Neural crest cell (in vitro differentiated cells): ENCODE measurements around the gene FOXP1. TPM values are rescaled to one million over a fixed set of nuclear protein-coding genes. Genes with fewer than 3 reads are reported as not detected.

Experiments
- DNase-seq: peaks from one replicate; pipeline ENCODE4 v3.0.0; 2021; ENCODE audit warnings: low read depth, mixed read lengths, low spot score
- H3K27ac Mint-ChIP-seq: one replicate; pipeline ENCODE4 v1.8.0; 2021; ENCODE audit warnings: mild to moderate bottlenecking, mixed read lengths; ENCODE audit not compliant: unreplicated experiment
- H3K27me3 Mint-ChIP-seq: 2 replicates; pipeline ENCODE4 v1.8.0; 2021; ENCODE audit warnings: low read depth, mild to moderate bottlenecking, mixed read lengths
- H3K36me3 Mint-ChIP-seq: 2 replicates; pipeline ENCODE4 v1.8.0; 2021; ENCODE audit warnings: low read depth, mild to moderate bottlenecking, mixed read lengths
- H3K4me1 Mint-ChIP-seq: 2 replicates; pipeline ENCODE4 v1.8.0; 2021; ENCODE audit warnings: mixed read lengths
- H3K4me3 Mint-ChIP-seq: one replicate; pipeline ENCODE4 v1.8.0; 2021; ENCODE audit warnings: mild to moderate bottlenecking, mixed read lengths
- H3K9me3 Mint-ChIP-seq: 2 replicates; pipeline ENCODE4 v1.8.0; 2021; ENCODE audit warnings: mixed read lengths
- total RNA-seq: library from RNA; stranded (reverse); gene quantifications from 2 replicates; pipeline ENCODE4 v1.2.1, GENCODE V29; 2021
- TF ChIP-seq, protein P1 (sequence below): fragments of 200-600 bp; sonication (generic); conservative IDR thresholded peaks from 2 replicates; pipeline ENCODE4 v1.5.0; 2021; ENCODE audit warnings: antibody characterized with exemption, mild to moderate bottlenecking

Gene FOXP1
- total RNA-seq, 1 donor from 2014 or later, result 22.8 TPM

DNA sequence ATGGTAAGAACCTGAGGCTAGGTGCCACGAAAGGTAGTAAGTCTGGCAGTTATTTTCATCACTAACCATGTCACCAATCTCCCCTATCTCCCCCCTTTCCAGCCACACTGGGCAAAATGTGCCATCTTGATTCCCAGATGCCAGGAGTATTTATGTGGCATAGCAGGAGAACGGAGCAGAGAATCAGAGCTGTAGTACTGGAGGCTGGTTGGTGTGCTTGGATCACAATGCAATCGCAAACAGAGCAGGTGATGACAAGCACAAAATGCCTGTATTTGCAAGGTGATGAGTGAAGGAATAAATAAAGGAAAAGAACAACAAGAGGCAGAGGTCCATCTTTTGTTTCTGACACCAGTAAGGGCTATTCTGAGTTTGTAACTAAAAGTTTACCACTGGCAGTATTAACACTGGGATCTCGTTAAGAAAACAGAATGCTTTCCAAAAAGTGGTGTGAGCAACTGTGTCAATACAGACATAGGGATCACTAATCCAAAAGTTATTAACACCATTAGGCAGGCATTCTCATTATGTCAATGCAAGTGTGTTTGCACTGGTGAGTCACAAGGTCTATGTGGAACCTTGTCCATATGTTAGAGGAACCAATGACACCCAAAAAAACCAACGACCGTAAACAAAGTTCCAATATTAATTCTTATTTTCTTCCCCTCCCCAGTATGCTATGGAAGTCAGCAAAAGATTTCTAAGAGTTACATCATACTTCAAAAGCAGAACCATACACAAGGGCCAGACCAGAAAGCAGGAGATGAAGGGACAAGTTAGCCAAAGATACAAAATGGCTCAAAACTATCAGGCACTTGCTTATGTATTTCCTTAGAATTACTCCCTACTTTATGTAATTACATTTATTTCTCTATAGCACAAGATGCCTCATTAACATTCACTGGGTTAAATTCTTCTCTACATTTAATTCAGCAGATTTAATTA lies 556.6 kb downstream of the FOXP1 start:
- Mint-ChIP-seq H3K27me3 (no peaks in the 10 kb centered on the region), H3K4me3 (no peak overlapping the region), H3K4me1 (peaks cover 22% of the 10 kb centered on the region), H3K9me3 (no peaks in the 10 kb centered on the region), H3K27ac (no peak overlapping the region), H3K36me3 (peaks cover 6% of the 10 kb centered on the region)
- no peak for DNase-seq
- TF ChIP-seq, protein P1, sequence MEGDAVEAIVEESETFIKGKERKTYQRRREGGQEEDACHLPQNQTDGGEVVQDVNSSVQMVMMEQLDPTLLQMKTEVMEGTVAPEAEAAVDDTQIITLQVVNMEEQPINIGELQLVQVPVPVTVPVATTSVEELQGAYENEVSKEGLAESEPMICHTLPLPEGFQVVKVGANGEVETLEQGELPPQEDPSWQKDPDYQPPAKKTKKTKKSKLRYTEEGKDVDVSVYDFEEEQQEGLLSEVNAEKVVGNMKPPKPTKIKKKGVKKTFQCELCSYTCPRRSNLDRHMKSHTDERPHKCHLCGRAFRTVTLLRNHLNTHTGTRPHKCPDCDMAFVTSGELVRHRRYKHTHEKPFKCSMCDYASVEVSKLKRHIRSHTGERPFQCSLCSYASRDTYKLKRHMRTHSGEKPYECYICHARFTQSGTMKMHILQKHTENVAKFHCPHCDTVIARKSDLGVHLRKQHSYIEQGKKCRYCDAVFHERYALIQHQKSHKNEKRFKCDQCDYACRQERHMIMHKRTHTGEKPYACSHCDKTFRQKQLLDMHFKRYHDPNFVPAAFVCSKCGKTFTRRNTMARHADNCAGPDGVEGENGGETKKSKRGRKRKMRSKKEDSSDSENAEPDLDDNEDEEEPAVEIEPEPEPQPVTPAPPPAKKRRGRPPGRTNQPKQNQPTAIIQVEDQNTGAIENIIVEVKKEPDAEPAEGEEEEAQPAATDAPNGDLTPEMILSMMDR, result no peak

DNA sequence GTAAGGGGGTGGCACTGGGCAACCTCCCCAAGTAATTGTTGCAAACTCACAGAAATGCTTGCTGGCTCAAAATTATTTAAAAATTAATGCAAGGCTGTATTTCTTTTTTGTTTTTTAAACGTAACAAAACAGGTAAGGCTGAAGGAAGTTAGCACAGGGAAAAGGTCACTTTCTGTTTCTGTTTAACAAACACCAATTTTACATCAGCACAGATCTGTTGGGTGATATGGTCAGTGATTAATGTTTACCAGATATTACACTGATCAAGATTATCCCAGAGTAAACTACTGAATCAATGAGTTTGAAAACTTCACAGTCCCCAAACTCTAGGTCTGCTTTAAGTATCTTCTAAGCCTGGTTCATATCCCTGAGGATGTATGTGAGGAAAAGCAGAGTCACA lies 558.0 kb downstream of the FOXP1 start:
- Mint-ChIP-seq H3K4me1 (peaks cover 22% of the 10 kb centered on the region), H3K27ac (no peak overlapping the region)

DNA sequence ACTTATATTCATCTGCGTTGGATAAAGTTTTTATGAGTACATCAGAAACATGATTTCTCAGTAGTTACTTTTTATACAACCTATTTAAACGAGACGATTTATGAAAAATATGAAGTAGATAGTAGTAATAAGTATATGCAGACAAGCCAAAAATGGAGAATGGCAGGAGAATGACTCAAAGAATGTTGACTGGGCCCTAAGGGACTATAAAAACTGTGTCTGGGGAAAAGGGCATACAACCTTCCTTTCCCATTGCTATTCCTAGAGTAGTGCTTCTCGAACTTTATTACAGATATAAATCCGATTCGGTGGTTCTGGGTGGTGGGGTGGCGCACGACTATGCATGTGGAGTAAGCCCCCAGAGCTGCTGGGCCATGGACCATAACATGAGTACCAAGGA lies 558.5 kb downstream of the FOXP1 start:
- H3K36me3 Mint-ChIP-seq, result peaks cover 4% of the 10 kb centered on the region
- DNase-seq, result no peak
- peaks cover 22% of the 10 kb centered on the region for H3K4me1 Mint-ChIP-seq
- H3K9me3 Mint-ChIP-seq, result no peaks in the 10 kb centered on the region
- H3K4me3 Mint-ChIP-seq, result no peak overlapping the region
- TF ChIP-seq, protein P1, result no peak
- no peaks in the 10 kb centered on the region for H3K27me3 Mint-ChIP-seq
- no peak overlapping the region for H3K27ac Mint-ChIP-seq

More for the DNA sequence above, 558.0 kb downstream of the FOXP1 start:
- no peak overlapping the region for H3K4me3 Mint-ChIP-seq
- TF ChIP-seq, protein P1, result no peak
- DNase-seq, result no peak
- H3K27me3 Mint-ChIP-seq, result no peaks in the 10 kb centered on the region
- H3K9me3 Mint-ChIP-seq, result no peaks in the 10 kb centered on the region
- H3K36me3 Mint-ChIP-seq, result peaks cover 6% of the 10 kb centered on the region

DNA sequence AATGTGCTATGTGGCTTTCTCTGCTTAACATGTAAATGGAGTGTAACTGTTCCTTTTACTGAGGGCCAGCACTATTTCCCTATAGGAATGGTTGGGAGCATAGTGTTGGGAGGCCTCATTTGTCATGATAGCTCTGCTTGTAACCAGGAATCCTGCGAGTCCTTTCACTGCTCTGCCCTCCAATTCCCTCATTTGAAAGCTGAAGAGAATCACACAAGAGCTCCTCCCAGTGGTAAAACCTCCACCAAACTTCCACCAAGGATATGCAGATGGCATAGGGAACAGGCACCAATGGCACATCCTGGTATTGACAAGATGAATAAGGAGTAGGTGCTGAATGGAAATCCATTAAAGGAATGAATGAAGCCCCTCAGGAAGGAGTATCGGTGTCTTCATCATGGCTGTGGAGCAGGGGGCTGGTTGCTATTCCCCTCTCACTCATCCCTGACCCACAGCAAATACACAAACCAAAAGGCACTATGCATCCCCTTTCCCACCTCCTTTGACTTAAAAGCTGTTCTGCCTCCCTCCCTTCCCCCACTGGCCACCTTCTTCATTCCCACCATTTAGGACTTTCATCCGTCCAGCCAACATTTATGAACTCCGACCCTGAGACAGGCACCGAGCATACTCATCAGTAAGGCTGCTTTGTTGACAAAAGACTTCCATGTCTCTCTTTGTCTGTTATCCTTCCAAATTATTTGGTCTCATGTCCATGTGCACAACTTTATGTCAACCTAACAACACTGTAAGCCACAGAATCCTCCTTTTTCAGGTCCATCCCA lies 560.8 kb downstream of the FOXP1 start:
- Mint-ChIP-seq H3K4me3 (no peak overlapping the region), H3K4me1 (peaks cover 22% of the 10 kb centered on the region), H3K36me3 (no peaks in the 10 kb centered on the region), H3K27me3 (no peaks in the 10 kb centered on the region), H3K9me3 (no peaks in the 10 kb centered on the region), H3K27ac (peak overlapping the region; percentile 46)
- DNase-seq, result peak; percentile 11
- TF ChIP-seq, protein P1, result peak; percentile 41

DNA sequence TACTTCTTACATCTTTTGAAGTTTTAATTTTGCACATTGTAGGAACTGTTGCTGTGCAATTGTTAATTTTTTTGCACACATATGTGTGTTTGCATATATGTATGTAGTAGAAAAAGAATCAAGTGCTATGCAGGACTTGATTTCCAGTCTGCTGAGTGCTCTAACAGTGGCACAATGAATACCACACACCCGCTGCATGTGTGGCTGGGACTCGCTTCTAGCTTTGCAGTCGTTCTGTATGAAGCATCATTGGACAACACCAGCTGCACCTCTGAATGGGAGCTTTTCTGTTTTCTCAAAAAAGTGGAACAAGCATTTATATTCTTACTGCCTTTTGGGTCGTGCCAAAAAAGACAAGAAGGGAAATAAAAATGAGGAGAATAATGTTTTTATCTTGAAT lies 564.7 kb downstream of the FOXP1 start:
- Mint-ChIP-seq H3K4me3 (no peak overlapping the region), H3K27ac (no peak overlapping the region), H3K27me3 (no peaks in the 10 kb centered on the region), H3K9me3 (no peaks in the 10 kb centered on the region), H3K4me1 (peaks cover 14% of the 10 kb centered on the region), H3K36me3 (peaks cover 8% of the 10 kb centered on the region)
- TF ChIP-seq, protein P1, result no peak
- no peak for DNase-seq
